ENCODE measurements around the gene SPON2. TPM values are rescaled to one million over a fixed set of nuclear protein-coding genes. Genes with fewer than 3 reads are reported as not detected.

SPON2 gene
- total RNA-seq, 1 experiment from 2014 or later, result 6.6 TPM

- TF ChIP-seq, protein P1, sequence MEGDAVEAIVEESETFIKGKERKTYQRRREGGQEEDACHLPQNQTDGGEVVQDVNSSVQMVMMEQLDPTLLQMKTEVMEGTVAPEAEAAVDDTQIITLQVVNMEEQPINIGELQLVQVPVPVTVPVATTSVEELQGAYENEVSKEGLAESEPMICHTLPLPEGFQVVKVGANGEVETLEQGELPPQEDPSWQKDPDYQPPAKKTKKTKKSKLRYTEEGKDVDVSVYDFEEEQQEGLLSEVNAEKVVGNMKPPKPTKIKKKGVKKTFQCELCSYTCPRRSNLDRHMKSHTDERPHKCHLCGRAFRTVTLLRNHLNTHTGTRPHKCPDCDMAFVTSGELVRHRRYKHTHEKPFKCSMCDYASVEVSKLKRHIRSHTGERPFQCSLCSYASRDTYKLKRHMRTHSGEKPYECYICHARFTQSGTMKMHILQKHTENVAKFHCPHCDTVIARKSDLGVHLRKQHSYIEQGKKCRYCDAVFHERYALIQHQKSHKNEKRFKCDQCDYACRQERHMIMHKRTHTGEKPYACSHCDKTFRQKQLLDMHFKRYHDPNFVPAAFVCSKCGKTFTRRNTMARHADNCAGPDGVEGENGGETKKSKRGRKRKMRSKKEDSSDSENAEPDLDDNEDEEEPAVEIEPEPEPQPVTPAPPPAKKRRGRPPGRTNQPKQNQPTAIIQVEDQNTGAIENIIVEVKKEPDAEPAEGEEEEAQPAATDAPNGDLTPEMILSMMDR (IDR thresholded peaks at IDR 0.05), result no peak
- no peak for TF ChIP-seq OVOL2 (CRISPR knock-in tag; IDR thresholded peaks at IDR 0.05; ENCODE audit: borderline replicate concordance)
- TF ChIP-seq, protein P2, sequence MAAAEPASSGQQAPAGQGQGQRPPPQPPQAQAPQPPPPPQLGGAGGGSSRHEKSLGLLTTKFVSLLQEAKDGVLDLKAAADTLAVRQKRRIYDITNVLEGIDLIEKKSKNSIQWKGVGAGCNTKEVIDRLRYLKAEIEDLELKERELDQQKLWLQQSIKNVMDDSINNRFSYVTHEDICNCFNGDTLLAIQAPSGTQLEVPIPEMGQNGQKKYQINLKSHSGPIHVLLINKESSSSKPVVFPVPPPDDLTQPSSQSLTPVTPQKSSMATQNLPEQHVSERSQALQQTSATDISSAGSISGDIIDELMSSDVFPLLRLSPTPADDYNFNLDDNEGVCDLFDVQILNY (CRISPR knock-in tag; IDR thresholded peaks at IDR 0.05), result 0 out of 2 replicates have a peak, but pooled peaks have one; percentile 13
- TF ChIP-seq, protein P3, sequence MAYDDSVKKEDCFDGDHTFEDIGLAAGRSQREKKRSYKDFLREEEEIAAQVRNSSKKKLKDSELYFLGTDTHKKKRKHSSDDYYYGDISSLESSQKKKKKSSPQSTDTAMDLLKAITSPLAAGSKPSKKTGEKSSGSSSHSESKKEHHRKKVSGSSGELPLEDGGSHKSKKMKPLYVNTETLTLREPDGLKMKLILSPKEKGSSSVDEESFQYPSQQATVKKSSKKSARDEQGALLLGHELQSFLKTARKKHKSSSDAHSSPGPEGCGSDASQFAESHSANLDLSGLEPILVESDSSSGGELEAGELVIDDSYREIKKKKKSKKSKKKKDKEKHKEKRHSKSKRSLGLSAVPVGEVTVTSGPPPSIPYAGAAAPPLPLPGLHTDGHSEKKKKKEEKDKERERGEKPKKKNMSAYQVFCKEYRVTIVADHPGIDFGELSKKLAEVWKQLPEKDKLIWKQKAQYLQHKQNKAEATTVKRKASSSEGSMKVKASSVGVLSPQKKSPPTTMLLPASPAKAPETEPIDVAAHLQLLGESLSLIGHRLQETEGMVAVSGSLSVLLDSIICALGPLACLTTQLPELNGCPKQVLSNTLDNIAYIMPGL (CRISPR knock-in tag; IDR thresholded peaks at IDR 0.05), result 0 out of 2 replicates have a peak, but pooled peaks have one; percentile 6
- no peak for TF ChIP-seq ZNF219 (CRISPR knock-in tag; IDR thresholded peaks at IDR 0.05; ENCODE audit: borderline replicate concordance)
- no peak for TF ChIP-seq PRRX2 (CRISPR knock-in tag; IDR thresholded peaks at IDR 0.05)
- no peak for TF ChIP-seq ZBTB43 (CRISPR knock-in tag; IDR thresholded peaks at IDR 0.05)
- Mint-ChIP-seq H3K27me3 (ENCODE audit: low read depth) (peaks cover 85% of the 10 kb centered on the region), H3K4me3 (peak overlapping the region; percentile 62; the same call in 1 of the 2 replicates), H3K27ac (no peak overlapping the region), H3K9me3 (no peaks in the 10 kb centered on the region), H3K36me3 (no peaks in the 10 kb centered on the region), H3K4me1 (peaks cover 2% of the 10 kb centered on the region; the same call in 1 of the 2 replicates)
- CTCF ChIA-PET, result interaction anchor here (1.0 to 1.9 kb wide), 2 partner anchors 40 to 116 kb away, joined by 5 to 6 read pairs; no protein-coding TSS in a partner anchor
- DNase-seq (ENCODE audit: low spot score) (no peak), ATAC-seq (no peak)
- POLR2A ChIA-PET, result interaction anchor here (0.7 kb wide), 1 partner anchor 10 kb away, joined by 3 read pairs; no protein-coding TSS in a partner anchor
Observed at GRCh38 chr4:1170976-1171310, 1.4 kb downstream of the SPON2 start.

DNA sequence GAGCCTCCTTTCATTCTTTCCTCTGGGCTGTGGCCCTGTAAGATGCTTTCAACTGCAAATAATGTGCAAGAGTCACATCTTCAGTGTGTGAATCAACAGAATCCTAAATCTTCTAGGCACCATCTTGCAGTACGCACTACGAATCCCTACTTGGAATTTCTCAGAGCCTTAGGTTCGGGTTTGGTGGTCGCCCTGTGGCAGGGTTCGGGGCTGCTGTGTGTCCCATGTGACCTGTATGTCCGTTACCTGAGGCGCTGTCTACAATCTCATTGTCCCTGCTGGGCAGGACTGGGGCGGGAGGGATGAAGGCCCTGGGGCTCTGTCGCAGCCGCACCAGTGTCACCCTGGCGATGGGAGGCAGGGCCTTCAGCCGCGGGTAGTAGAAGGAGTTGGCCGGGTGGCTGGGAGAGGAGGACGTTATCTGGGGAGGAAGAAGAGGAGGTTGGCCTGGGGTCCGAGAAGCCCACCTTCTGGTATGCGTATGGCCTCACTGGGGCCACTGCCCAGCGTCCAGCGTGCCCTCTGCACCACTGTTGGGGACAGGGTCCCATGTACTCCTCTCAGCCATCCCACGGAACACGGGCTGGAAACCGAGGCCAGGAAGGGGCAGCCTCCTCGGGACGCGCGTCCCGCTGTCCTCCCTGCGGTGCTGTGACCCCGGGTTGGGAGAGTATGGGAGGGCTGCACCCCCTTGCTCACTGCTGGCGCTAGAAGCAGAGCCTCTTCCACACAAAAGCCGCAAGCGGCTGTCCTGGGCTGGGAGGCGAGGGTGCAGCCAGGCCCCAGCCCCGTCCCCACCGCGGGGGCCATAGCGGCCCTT is 2.0 kb downstream of the SPON2 start:
- TF ChIP-seq E2F1 (CRISPR knock-in tag; IDR thresholded peaks at IDR 0.05), result no peak
- no peak for TF ChIP-seq MAX (CRISPR knock-in tag; IDR thresholded peaks at IDR 0.05)
- TF ChIP-seq ATF6 (CRISPR knock-in tag; IDR thresholded peaks at IDR 0.05), result no peak
- no peak for TF ChIP-seq TCF7 (CRISPR knock-in tag; IDR thresholded peaks at IDR 0.05; ENCODE audit: low read depth)
- TF ChIP-seq CREB1 (CRISPR knock-in tag; IDR thresholded peaks at IDR 0.05), result no peak
- Mint-ChIP-seq H3K4me3 (peak overlapping the region; percentile 27), H3K27me3 (ENCODE audit: low read depth) (peaks cover 85% of the 10 kb centered on the region), H3K9me3 (no peaks in the 10 kb centered on the region), H3K36me3 (no peaks in the 10 kb centered on the region), H3K4me1 (peaks cover 2% of the 10 kb centered on the region; the same call in 1 of the 2 replicates), H3K27ac (no peak overlapping the region)
- POLR2A ChIA-PET, result interaction anchor here (0.7 kb wide), 1 partner anchor 10 kb away, joined by 3 read pairs; no protein-coding TSS in a partner anchor
- no peak for DNase-seq (ENCODE audit: low spot score)
- CTCF ChIA-PET, result interaction anchor here (1.0 to 1.9 kb wide), 2 partner anchors 39 to 116 kb away, joined by 5 to 6 read pairs; no protein-coding TSS in a partner anchor
- no peak for ATAC-seq
